Ishikawa (cell line): ENCODE data around the gene BEX3.

Experiments used
- CEBPB ChIP-seq: IDR thresholded peaks from 2 replicates; pipeline ENCODE4 v1.6.1; 2012
- CREB1 ChIP-seq: IDR thresholded peaks from 2 replicates; pipeline ENCODE4 v1.6.1; 2012; ENCODE audit warnings: low read depth
- EGR1 ChIP-seq: IDR thresholded peaks from 2 replicates; pipeline ENCODE4 v1.6.1; 2012
- EP300 ChIP-seq: IDR thresholded peaks from 2 replicates; pipeline ENCODE4 v1.6.1; 2012; ENCODE audit warnings: borderline replicate concordance
- FOXM1 ChIP-seq: IDR thresholded peaks from 2 replicates; pipeline ENCODE4 v1.6.1; 2012; ENCODE audit warnings: low read depth, borderline replicate concordance
- NFIC ChIP-seq: IDR thresholded peaks from 2 replicates; pipeline ENCODE4 v1.6.1; 2012
- RAD21 ChIP-seq: IDR thresholded peaks from 2 replicates; pipeline ENCODE4 v1.6.1; 2012; ENCODE audit warnings: low read depth
- REST ChIP-seq: IDR thresholded peaks from 2 replicates; pipeline ENCODE4 v1.6.1; 2012; ENCODE audit warnings: low read depth, mild to moderate bottlenecking
- TAF1 ChIP-seq: IDR thresholded peaks from 2 replicates; pipeline ENCODE4 v1.6.1; 2012; ENCODE audit warnings: low read depth, mild to moderate bottlenecking
- TCF12 ChIP-seq: IDR thresholded peaks from 2 replicates; pipeline ENCODE4 v1.6.1; 2012; ENCODE audit warnings: low read depth
- TEAD4 ChIP-seq: IDR thresholded peaks from 2 replicates; pipeline ENCODE4 v1.6.1; 2012
- USF1 ChIP-seq: IDR thresholded peaks from 2 replicates; pipeline ENCODE4 v1.6.1; 2012
- YY1 ChIP-seq: IDR thresholded peaks from 2 replicates; pipeline ENCODE4 v1.6.1; 2012; ENCODE audit warnings: low read depth
- ZBTB7A ChIP-seq: IDR thresholded peaks from 2 replicates; pipeline ENCODE4 v1.6.1; 2012; ENCODE audit warnings: low read depth
- TF ChIP-seq, protein P1 (sequence below): IDR thresholded peaks from 2 replicates; pipeline ENCODE4 v1.6.1; 2012

Gene BEX3

DNA sequence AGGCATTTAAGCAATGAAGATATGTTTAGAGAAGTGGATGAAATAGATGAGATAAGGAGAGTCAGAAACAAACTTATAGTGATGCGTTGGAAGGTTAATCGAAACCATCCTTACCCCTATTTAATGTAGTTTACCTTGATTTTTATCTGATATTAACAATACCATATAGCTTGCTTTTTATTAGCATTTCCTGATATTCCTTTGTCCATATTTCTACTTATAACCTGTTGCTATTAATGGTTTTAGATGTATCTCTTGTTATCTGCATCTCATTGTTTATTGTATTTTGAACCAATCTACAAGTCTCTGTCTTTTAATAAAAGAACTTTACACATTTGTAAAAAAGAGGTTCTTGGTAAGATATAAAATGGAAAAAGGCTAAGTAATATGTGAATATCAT lies 18.5 kb upstream of the BEX3 start:
- TF ChIP-seq EP300 (no peak), TEAD4 (no peak), ZBTB7A (no peak), TCF12 (no peak), NFIC (no peak), EGR1 (no peak), YY1 (no peak), USF1 (no peak), FOXM1 (no peak), REST (no peak)
- TF ChIP-seq, protein P1, sequence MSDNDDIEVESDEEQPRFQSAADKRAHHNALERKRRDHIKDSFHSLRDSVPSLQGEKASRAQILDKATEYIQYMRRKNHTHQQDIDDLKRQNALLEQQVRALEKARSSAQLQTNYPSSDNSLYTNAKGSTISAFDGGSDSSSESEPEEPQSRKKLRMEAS: no peak

DNA sequence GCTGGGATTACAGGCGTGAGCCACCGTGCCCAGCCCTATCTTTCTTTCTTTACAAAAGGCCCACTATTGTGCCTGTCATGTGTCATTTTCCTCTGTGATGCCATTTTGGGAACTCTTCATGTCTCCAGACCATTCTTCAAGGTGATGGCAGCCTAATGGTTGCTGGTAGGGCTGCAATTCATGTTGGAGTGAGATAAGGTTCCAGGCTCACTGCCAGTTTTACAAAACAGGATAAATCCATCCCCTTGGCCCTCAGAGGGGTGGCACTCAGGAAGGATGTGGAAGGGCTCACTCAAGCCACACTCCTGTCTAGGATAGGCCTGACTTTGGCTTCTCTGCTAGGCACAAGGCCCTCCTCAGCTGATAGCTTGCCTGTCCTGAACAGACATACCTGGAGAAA lies 16.2 kb upstream of the BEX3 start:
- TF ChIP-seq EGR1 (no peak), FOXM1 (no peak), TCF12 (no peak), CEBPB (no peak), EP300 (no peak), ZBTB7A (no peak), TEAD4 (no peak), RAD21 (no peak), NFIC (no peak)

GRCh38 chrX:103360916-103361315 lies 15.4 kb upstream of the BEX3 start:
- TF ChIP-seq ZBTB7A (no peak), EP300 (no peak), NFIC (no peak), CREB1 (no peak), TAF1 (no peak), REST (no peak), CEBPB (no peak), USF1 (no peak), FOXM1 (no peak), TCF12 (no peak), RAD21 (no peak), EGR1 (no peak), TEAD4 (no peak), YY1 (no peak)
- TF ChIP-seq, protein P1: no peak

DNA sequence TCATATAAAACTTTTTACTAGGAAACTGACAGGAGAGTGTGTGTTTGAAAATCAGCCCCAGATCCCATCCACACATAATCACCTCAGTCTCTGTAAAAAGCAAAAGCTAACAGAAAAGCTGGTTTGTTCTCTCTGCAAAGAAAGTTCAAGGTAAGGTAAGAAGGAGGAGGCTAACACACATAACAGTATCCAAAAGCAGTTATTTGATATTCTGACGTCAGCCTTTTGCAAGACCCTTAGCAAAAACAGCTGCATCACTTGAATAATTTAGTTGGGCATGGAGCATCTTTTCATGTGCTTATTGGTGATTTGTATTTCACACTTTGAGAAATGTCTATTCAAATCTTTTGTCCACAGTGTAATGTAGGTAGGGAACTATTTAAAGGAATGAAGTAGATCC lies 14.5 kb upstream of the BEX3 start:
- TF ChIP-seq CEBPB (no peak), ZBTB7A (no peak), EP300 (no peak), REST (no peak), EGR1 (no peak), TCF12 (no peak)
- TF ChIP-seq, protein P1: no peak

DNA sequence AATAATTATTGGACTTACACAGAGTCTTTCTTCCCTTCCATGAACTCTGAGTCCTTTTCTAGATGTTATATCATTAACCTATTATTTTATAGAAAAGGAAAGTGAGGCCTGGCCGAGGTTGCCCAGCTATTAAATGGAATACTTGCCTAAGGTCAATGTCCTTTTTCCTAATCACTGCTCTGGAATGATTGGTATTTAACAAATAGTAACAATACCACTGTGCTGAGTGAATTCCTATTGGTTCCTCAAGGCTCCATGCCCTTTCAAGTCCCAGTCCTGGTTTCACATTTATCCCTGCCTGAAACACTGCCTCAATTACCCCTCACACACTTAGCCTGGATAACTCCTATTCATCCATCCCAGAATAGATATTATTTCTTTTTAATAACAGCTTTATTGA lies 13.9 kb upstream of the BEX3 start:
- TF ChIP-seq CEBPB: no peak
- TF ChIP-seq TEAD4: peak; percentile 63
